HEK293 (cell line): Measurements from ENCODE around the gene GPR82.

Source experiments
- GLI4 ChIP-seq: fragments of 450-650 bp; formaldehyde crosslinking; IDR thresholded peaks from 2 replicates; pipeline ENCODE4 v1.5.1; 2016; ENCODE audit warnings: missing biosample characterization, missing genetic modification characterization
- ZBTB11 ChIP-seq: fragments of 450-650 bp; formaldehyde crosslinking; conservative IDR thresholded peaks from 2 replicates; pipeline ENCODE4 v1.5.1; 2016; ENCODE audit warnings: low read depth, missing biosample characterization, missing genetic modification characterization
- ZFP3 ChIP-seq: fragments of 450-650 bp; formaldehyde crosslinking; IDR thresholded peaks from 2 replicates; pipeline ENCODE4 v1.5.1; 2016; ENCODE audit warnings: low read depth, missing biosample characterization, missing genetic modification characterization
- ZNF175 ChIP-seq: fragments of 450-650 bp; formaldehyde crosslinking; IDR thresholded peaks from 2 replicates; pipeline ENCODE4 v1.5.1; 2016; ENCODE audit warnings: missing biosample characterization, missing genetic modification characterization
- ZNF585B ChIP-seq: fragments of 450-650 bp; formaldehyde crosslinking; IDR thresholded peaks from 2 replicates; pipeline ENCODE4 v1.5.1; 2016; ENCODE audit warnings: missing biosample characterization, missing genetic modification characterization
- ZNF747 ChIP-seq: fragments of 450-650 bp; formaldehyde crosslinking; IDR thresholded peaks from 2 replicates; pipeline ENCODE4 v1.5.1; 2016; ENCODE audit warnings: missing biosample characterization, missing genetic modification characterization
- ZSCAN18 ChIP-seq: fragments of 450-650 bp; formaldehyde crosslinking; IDR thresholded peaks from 2 replicates; pipeline ENCODE4 v1.5.1; 2016; ENCODE audit warnings: missing biosample characterization, missing genetic modification characterization
- TF ChIP-seq, protein P1 (sequence below): fragments of 450-650 bp; formaldehyde crosslinking; IDR thresholded peaks from 2 replicates; pipeline ENCODE4 v1.5.1; 2016; ENCODE audit warnings: missing biosample characterization, missing genetic modification characterization
- TF ChIP-seq, protein P2 (sequence below): fragments of 450-650 bp; formaldehyde crosslinking; IDR thresholded peaks from 2 replicates; pipeline ENCODE4 v1.5.1; 2016; ENCODE audit warnings: missing biosample characterization, missing genetic modification characterization

- TF ChIP-seq, protein P1, sequence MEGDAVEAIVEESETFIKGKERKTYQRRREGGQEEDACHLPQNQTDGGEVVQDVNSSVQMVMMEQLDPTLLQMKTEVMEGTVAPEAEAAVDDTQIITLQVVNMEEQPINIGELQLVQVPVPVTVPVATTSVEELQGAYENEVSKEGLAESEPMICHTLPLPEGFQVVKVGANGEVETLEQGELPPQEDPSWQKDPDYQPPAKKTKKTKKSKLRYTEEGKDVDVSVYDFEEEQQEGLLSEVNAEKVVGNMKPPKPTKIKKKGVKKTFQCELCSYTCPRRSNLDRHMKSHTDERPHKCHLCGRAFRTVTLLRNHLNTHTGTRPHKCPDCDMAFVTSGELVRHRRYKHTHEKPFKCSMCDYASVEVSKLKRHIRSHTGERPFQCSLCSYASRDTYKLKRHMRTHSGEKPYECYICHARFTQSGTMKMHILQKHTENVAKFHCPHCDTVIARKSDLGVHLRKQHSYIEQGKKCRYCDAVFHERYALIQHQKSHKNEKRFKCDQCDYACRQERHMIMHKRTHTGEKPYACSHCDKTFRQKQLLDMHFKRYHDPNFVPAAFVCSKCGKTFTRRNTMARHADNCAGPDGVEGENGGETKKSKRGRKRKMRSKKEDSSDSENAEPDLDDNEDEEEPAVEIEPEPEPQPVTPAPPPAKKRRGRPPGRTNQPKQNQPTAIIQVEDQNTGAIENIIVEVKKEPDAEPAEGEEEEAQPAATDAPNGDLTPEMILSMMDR (tag by site-specific recombination) = no peak
- no peak for TF ChIP-seq ZNF747 (tag by site-specific recombination)
- TF ChIP-seq, protein P2, sequence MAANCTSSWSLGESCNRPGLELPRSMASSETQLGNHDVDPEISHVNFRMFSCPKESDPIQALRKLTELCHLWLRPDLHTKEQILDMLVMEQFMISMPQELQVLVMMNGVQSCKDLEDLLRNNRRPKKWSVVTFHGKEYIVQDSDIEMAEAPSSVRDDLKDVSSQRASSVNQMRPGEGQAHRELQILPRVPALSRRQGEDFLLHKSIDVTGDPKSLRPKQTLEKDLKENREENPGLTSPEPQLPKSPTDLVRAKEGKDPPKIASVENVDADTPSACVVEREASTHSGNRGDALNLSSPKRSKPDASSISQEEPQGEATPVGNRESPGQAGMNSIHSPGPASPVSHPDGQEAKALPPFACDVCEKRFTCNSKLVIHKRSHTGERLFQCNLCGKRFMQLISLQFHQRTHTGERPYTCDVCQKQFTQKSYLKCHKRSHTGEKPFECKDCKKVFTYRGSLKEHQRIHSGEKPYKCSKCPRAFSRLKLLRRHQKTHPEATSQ (tag by site-specific recombination) = no peak
- no peak for TF ChIP-seq GLI4 (tag by site-specific recombination)
- TF ChIP-seq ZSCAN18 (tag by site-specific recombination) = no peak
- TF ChIP-seq ZNF585B (tag by site-specific recombination) = no peak
- no peak for TF ChIP-seq ZFP3 (tag by site-specific recombination)
- no peak for TF ChIP-seq ZNF175
- TF ChIP-seq ZBTB11 (tag by site-specific recombination) = no peak
Measured at GRCh38 chrX:41684940-41685339, 39.0 kb upstream of the GPR82 start.
